A673 (cell line): Measurements from ENCODE around the gene BCAS1. TPM values are rescaled to one million over a fixed set of nuclear protein-coding genes. Genes with fewer than 3 reads are reported as not detected.

Experiments used
- BruUV-seq: library from RNA; stranded (reverse); fragments of 400-500 nt; replicated peaks from 2 replicates; lab custom pipeline; 2021; lab: Mats Ljungman, UMichigan
- CTCF ChIA-PET: fragments of 300-600 bp; sonication (Branson Sonifier 250); formaldehyde crosslinking; loops from one replicate; lab custom pipeline; 2022; ENCODE audit warnings: antibody characterized with exemption; lab: Charles Lee
- POLR2A ChIA-PET: fragments of 300-600 bp; sonication (Branson Sonifier 250); formaldehyde crosslinking; loops from one replicate; lab custom pipeline; 2022; ENCODE audit warnings: antibody characterized with exemption; ENCODE audit not compliant: low non-redundant PET; lab: Charles Lee
- DNase-seq: peaks from one replicate; pipeline ENCODE4 v3.0.0-alpha.2; 2015; ENCODE audit warnings: low spot score
- H3K27ac ChIP-seq: fragments of 200-600 bp; sonication (generic); 2 replicates; pipeline ENCODE4 v1.5.1; 2016; ENCODE audit warnings: mixed run types, low read depth, mild to moderate bottlenecking, mixed read lengths, antibody characterized with exemption, low read length; ENCODE audit not compliant: poor library complexity, severe bottlenecking
- H3K27me3 ChIP-seq: fragments of 200-600 bp; sonication (generic); replicated peaks from 2 replicates; pipeline ENCODE4 v1.6.1; 2017; ENCODE audit warnings: mixed run types, low read depth, mild to moderate bottlenecking, mixed read lengths, antibody characterized with exemption, low read length; ENCODE audit not compliant: insufficient read depth, poor library complexity
- H3K36me3 ChIP-seq: fragments of 200-600 bp; sonication (generic); 2 replicates; pipeline ENCODE4 v1.6.1; 2016; ENCODE audit warnings: mixed run types, mild to moderate bottlenecking, mixed read lengths, antibody characterized with exemption, low read length; ENCODE audit not compliant: insufficient read depth, poor library complexity, severe bottlenecking
- H3K4me1 ChIP-seq: fragments of 200-600 bp; sonication (generic); 2 replicates; pipeline ENCODE4 v1.6.1; 2017; ENCODE audit warnings: mixed run types, mild to moderate bottlenecking, mixed read lengths, antibody characterized with exemption, low read length; ENCODE audit not compliant: insufficient read depth, poor library complexity, severe bottlenecking
- H3K4me3 ChIP-seq: fragments of 200-600 bp; sonication (generic); 2 replicates; pipeline ENCODE4 v1.5.1; 2016; ENCODE audit warnings: low read depth, mixed run types, mild to moderate bottlenecking, mixed read lengths, low read length; ENCODE audit not compliant: poor library complexity, severe bottlenecking
- H3K9me3 ChIP-seq: fragments of 200-600 bp; sonication (generic); 2 replicates; pipeline ENCODE4 v1.6.1; 2016; ENCODE audit warnings: mixed run types, low read depth, mild to moderate bottlenecking, mixed read lengths, antibody characterized with exemption, low read length; ENCODE audit not compliant: poor library complexity, severe bottlenecking
- EZH2 ChIP-seq: fragments of 200-600 bp; sonication (generic); IDR thresholded peaks from 2 replicates; pipeline ENCODE4 v1.6.1; 2017; ENCODE audit warnings: borderline replicate concordance, low read depth, mild to moderate bottlenecking, mixed read lengths, antibody characterized with exemption, low read length; ENCODE audit not compliant: poor library complexity, severe bottlenecking
- intact Hi-C: fragments of 100-400 bp; cut with micrococcal nuclease; formaldehyde crosslinking; loops from one replicate; pipeline ENCODE4 v1.10.0; 2022; ENCODE audit not compliant: unreplicated experiment
- total RNA-seq: library from RNA; stranded (reverse); gene quantifications from 2 replicates; pipeline ENCODE4 v1.2.3, GENCODE V29; 2021
- TF ChIP-seq, protein P1 (sequence below): fragments of 300-800, 200-600 bp; sonication (generic); conservative IDR thresholded peaks from 2 replicates; pipeline ENCODE4 v1.5.1; 2017; ENCODE audit warnings: low read depth, mild to moderate bottlenecking, antibody characterized with exemption, low read length, moderate library complexity, mixed read lengths

Gene BCAS1
- total RNA-seq, 1 experiment from 2014 or later: 1.4 TPM

DNA sequence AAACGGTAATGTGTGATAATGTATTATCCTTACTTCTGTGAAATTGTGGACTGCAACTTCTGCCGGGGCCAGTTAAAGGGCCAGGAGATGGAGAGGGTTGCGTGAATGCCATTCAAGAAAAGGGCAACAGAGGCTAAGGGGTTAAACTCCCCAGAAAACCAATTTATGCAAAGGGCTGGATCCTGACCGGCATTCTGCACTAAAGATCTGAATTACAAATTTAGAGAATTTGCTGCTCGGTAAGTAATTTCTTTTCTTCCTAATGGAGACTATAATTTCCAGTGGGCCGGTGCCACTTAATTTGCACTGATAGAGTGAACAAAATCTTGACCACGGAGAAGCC lies 130.1 kb downstream of the BCAS1 start:
- no TSS peak for BruUV-seq
- no peak for DNase-seq
- intact Hi-C loops: loop anchor here (1.0 to 10.0 kb wide), 5 partner anchors 112 to 796 kb away; no protein-coding TSS in a partner anchor
- Histone ChIP-seq H3K9me3 (no peaks in the 10 kb centered on the region), H3K4me3 (peak overlapping the region; percentile 25), H3K27ac (peak overlapping the region; percentile 71), H3K36me3 (no peaks in the 10 kb centered on the region), H3K4me1 (peaks cover 66% of the 10 kb centered on the region), H3K27me3 (no peaks in the 10 kb centered on the region)
- POLR2A ChIA-PET: no interaction called here
- CTCF ChIA-PET: interaction anchor here (0.6 to 1.8 kb wide), 13 partner anchors 10 to 1154 kb away, joined by 3 to 19 read pairs (median 4); no protein-coding TSS in a partner anchor
- TF ChIP-seq, protein P1, sequence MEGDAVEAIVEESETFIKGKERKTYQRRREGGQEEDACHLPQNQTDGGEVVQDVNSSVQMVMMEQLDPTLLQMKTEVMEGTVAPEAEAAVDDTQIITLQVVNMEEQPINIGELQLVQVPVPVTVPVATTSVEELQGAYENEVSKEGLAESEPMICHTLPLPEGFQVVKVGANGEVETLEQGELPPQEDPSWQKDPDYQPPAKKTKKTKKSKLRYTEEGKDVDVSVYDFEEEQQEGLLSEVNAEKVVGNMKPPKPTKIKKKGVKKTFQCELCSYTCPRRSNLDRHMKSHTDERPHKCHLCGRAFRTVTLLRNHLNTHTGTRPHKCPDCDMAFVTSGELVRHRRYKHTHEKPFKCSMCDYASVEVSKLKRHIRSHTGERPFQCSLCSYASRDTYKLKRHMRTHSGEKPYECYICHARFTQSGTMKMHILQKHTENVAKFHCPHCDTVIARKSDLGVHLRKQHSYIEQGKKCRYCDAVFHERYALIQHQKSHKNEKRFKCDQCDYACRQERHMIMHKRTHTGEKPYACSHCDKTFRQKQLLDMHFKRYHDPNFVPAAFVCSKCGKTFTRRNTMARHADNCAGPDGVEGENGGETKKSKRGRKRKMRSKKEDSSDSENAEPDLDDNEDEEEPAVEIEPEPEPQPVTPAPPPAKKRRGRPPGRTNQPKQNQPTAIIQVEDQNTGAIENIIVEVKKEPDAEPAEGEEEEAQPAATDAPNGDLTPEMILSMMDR: no peak
- no peak for TF ChIP-seq EZH2

DNA sequence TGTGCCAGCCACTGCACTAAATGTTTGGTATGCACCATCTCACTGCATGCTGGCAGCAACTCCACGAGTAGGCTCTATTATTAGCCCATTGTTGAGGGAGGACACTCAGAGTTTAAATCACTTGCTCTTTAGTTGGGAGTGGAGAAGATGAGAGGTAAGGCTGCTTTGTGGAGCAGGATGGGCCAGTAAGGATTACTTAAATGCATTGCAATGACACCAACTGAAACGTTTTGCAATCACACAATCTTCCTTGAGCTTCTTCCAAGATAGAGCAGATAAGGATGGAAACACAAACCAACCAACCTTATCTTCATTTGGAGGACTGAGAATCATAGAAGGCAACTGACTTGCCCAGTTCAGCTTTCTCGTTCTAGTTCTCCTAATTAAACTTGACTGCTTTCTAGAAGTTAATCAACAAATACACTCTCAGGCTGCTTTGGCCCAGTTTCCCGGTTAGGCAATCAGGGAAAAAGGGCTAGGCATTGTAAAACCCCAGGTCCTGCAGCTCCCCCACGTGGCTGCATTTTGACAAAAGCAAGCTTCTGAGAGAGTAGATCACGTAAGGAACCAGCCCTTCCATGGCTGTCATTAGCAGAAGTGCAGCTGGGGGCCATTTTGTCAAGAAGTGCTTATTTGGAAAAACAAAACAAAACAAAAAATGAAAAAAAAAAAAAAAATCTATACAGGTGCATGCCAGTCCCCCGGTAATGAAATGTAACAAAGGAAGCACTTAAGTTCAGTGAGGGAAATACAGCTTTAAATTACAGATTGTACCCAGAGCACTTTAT lies 130.6 kb downstream of the BCAS1 start:
- CTCF ChIA-PET: interaction anchor here (0.6 to 1.8 kb wide), 17 partner anchors 10 to 1153 kb away, joined by 3 to 19 read pairs (median 4); no protein-coding TSS in a partner anchor
- H3K36me3 ChIP-seq: no peaks in the 10 kb centered on the region
- peak; percentile 98 for DNase-seq
- H3K27ac ChIP-seq: peak overlapping the region; percentile 71
- intact Hi-C loops: loop anchor here (1.0 to 10.0 kb wide), 6 partner anchors 111 to 795 kb away; no protein-coding TSS in a partner anchor
- no peaks in the 10 kb centered on the region for H3K27me3 ChIP-seq
- H3K4me3 ChIP-seq: peak overlapping the region; percentile 25
- no peaks in the 10 kb centered on the region for H3K9me3 ChIP-seq
- H3K4me1 ChIP-seq: peaks cover 72% of the 10 kb centered on the region
- no TSS peak for BruUV-seq
- TF ChIP-seq, protein P1: peak; percentile 91
- no peak for TF ChIP-seq EZH2
- POLR2A ChIA-PET: no interaction called here

DNA sequence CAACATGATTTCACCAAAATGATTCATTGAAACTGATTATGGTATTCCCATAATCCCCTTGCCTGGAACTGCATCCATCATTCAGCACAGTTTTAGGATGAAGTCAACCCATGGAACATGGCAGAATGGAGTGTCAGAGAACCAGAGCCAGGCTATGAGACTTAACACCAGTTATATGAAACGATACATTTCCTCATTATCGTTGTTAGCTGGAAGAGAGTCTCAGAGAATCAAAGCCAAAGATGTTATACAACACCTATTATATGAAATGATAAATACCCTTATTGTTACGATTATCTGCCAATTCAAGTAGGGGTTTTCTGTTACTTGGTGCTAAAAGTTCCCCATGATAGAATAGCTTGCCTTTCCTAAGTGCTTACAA lies 131.2 kb downstream of the BCAS1 start:
- Histone ChIP-seq H3K4me1 (peaks cover 77% of the 10 kb centered on the region), H3K27me3 (no peaks in the 10 kb centered on the region), H3K4me3 (no peak overlapping the region), H3K36me3 (no peaks in the 10 kb centered on the region), H3K9me3 (no peaks in the 10 kb centered on the region), H3K27ac (peak overlapping the region; percentile 71)
- TF ChIP-seq, protein P1: no peak
- no peak for TF ChIP-seq EZH2
- intact Hi-C loops: loop anchor here (1.0 kb wide), 1 partner anchor 361 kb away; no protein-coding TSS in a partner anchor
- POLR2A ChIA-PET: no interaction called here
- no peak for DNase-seq
- no TSS peak for BruUV-seq
- CTCF ChIA-PET: interaction anchor here (0.9 to 1.8 kb wide), 7 partner anchors 11 to 392 kb away, joined by 3 to 19 read pairs (median 7); no protein-coding TSS in a partner anchor
